Stimulated activated memory B cell treated with anti-CD40 and anti-IgM and Interleukin-4, amounts not matched to agents 10 μg/mL and 1 μg/mL and 100 μg/mL, for 72 hours (primary cell): Measurements from ENCODE around the gene HTRA1.

Experiments
- ATAC-seq: fragments of 150-1000 bp; cut with Tn5 transposase; 2 replicates; pipeline ENCODE4 v1.10.0; 2021
- H3K27ac Mint-ChIP-seq: one replicate; pipeline ENCODE4 v1.8.0; 2022; ENCODE audit warnings: mild to moderate bottlenecking, mixed read lengths
- H3K27me3 Mint-ChIP-seq: one replicate; pipeline ENCODE4 v1.8.0; 2022; ENCODE audit warnings: mixed read lengths
- H3K36me3 Mint-ChIP-seq: one replicate; pipeline ENCODE4 v1.8.0; 2022; ENCODE audit warnings: mixed read lengths
- H3K4me1 Mint-ChIP-seq: one replicate; pipeline ENCODE4 v1.8.0; 2022; ENCODE audit warnings: mixed read lengths
- H3K4me3 Mint-ChIP-seq: one replicate; pipeline ENCODE4 v1.8.0; 2022; ENCODE audit warnings: mild to moderate bottlenecking, moderate library complexity, mixed read lengths
- H3K9me3 Mint-ChIP-seq: one replicate; pipeline ENCODE4 v1.8.0; 2022; ENCODE audit warnings: mixed read lengths

The HTRA1 gene

GRCh38 chr10:122461367-122461728, at the start of gene HTRA1:
Gene HTRA1 (plus strand): TSS chr10:122461553. CDS start chr10:122461653, 100 bp downstream.
- peaks cover 69% of the 10 kb centered on the region for H3K27me3 Mint-ChIP-seq
- ATAC-seq: no peak

GRCh38 chr10:122413327-122413726, 48.0 kb upstream of the HTRA1 start:
- no peak overlapping the region for H3K4me3 Mint-ChIP-seq
- H3K36me3 Mint-ChIP-seq: peaks cover 26% of the 10 kb centered on the region
- no peak overlapping the region for H3K27ac Mint-ChIP-seq
- H3K9me3 Mint-ChIP-seq: peaks cover 3% of the 10 kb centered on the region
- ATAC-seq: no peak
- no peaks in the 10 kb centered on the region for H3K27me3 Mint-ChIP-seq
- H3K4me1 Mint-ChIP-seq: peaks cover 5% of the 10 kb centered on the region

More at GRCh38 chr10:122461367-122461728, at the start of gene HTRA1:
- H3K4me3 Mint-ChIP-seq: no peak within 1 kb of the TSS
- H3K27ac Mint-ChIP-seq: no peak within 1 kb of the TSS
- H3K36me3 Mint-ChIP-seq: no peaks in the 10 kb centered on the region
- H3K9me3 Mint-ChIP-seq: no peaks in the 10 kb centered on the region
- H3K4me1 Mint-ChIP-seq: peaks cover 8% of the 10 kb centered on the region

- Mint-ChIP-seq H3K27me3 (no peaks in the 10 kb centered on the region), H3K36me3 (peaks cover 38% of the 10 kb centered on the region), H3K9me3 (peaks cover 3% of the 10 kb centered on the region), H3K27ac (no peak overlapping the region), H3K4me3 (no peak overlapping the region), H3K4me1 (peaks cover 5% of the 10 kb centered on the region)
- no peak for ATAC-seq
These were observed 43.7 kb upstream of the HTRA1 start for GRCh38 chr10:122417667-122418066.

GRCh38 chr10:122419016-122419415, 42.3 kb upstream of the HTRA1 start:
- H3K36me3 Mint-ChIP-seq: peaks cover 36% of the 10 kb centered on the region
- peaks cover 5% of the 10 kb centered on the region for H3K4me1 Mint-ChIP-seq
- ATAC-seq: no peak

GRCh38 chr10:122419876-122420623, 41.3 kb upstream of the HTRA1 start:
- H3K4me1 Mint-ChIP-seq: peaks cover 5% of the 10 kb centered on the region
- peaks cover 30% of the 10 kb centered on the region for H3K36me3 Mint-ChIP-seq
- H3K27ac Mint-ChIP-seq: no peak overlapping the region
- peaks cover 3% of the 10 kb centered on the region for H3K9me3 Mint-ChIP-seq
- no peaks in the 10 kb centered on the region for H3K27me3 Mint-ChIP-seq
- no peak overlapping the region for H3K4me3 Mint-ChIP-seq
- no peak for ATAC-seq

More at GRCh38 chr10:122419016-122419415, 42.3 kb upstream of the HTRA1 start:
- peaks cover 3% of the 10 kb centered on the region for H3K9me3 Mint-ChIP-seq
- H3K27ac Mint-ChIP-seq: no peak overlapping the region
- H3K4me3 Mint-ChIP-seq: no peak overlapping the region
- no peaks in the 10 kb centered on the region for H3K27me3 Mint-ChIP-seq

- peaks cover 5% of the 10 kb centered on the region for H3K4me1 Mint-ChIP-seq
- H3K9me3 Mint-ChIP-seq: peaks cover 3% of the 10 kb centered on the region
- H3K4me3 Mint-ChIP-seq: no peak overlapping the region
These were observed 40.7 kb upstream of the HTRA1 start for GRCh38 chr10:122420624-122421007.

GRCh38 chr10:122421054-122421625, 40.2 kb upstream of the HTRA1 start:
- Mint-ChIP-seq H3K27me3 (no peaks in the 10 kb centered on the region), H3K9me3 (peaks cover 3% of the 10 kb centered on the region), H3K36me3 (peaks cover 24% of the 10 kb centered on the region), H3K4me1 (peaks cover under 1% of the 10 kb centered on the region), H3K4me3 (no peak overlapping the region), H3K27ac (no peak overlapping the region)
- no peak for ATAC-seq

More at GRCh38 chr10:122420624-122421007, 40.7 kb upstream of the HTRA1 start:
- ATAC-seq: no peak
- Mint-ChIP-seq H3K27ac (no peak overlapping the region), H3K27me3 (no peaks in the 10 kb centered on the region), H3K36me3 (peaks cover 30% of the 10 kb centered on the region)

- Mint-ChIP-seq H3K4me3 (no peak overlapping the region), H3K9me3 (peaks cover 3% of the 10 kb centered on the region), H3K4me1 (peaks cover 1% of the 10 kb centered on the region), H3K36me3 (peaks cover 23% of the 10 kb centered on the region), H3K27me3 (no peaks in the 10 kb centered on the region), H3K27ac (no peak overlapping the region)
- ATAC-seq: no peak
These were observed 39.6 kb upstream of the HTRA1 start for GRCh38 chr10:122421742-122422141.

GRCh38 chr10:122422266-122422989, 38.9 kb upstream of the HTRA1 start:
- no peaks in the 10 kb centered on the region for H3K27me3 Mint-ChIP-seq
- ATAC-seq: no peak
- peaks cover 22% of the 10 kb centered on the region for H3K36me3 Mint-ChIP-seq
- peaks cover 8% of the 10 kb centered on the region for H3K4me1 Mint-ChIP-seq
- H3K9me3 Mint-ChIP-seq: no peaks in the 10 kb centered on the region
- no peak overlapping the region for H3K4me3 Mint-ChIP-seq
- H3K27ac Mint-ChIP-seq: no peak overlapping the region

GRCh38 chr10:122424059-122424458, 37.3 kb upstream of the HTRA1 start:
- ATAC-seq: no peak
- Mint-ChIP-seq H3K4me1 (peaks cover 8% of the 10 kb centered on the region), H3K27ac (no peak overlapping the region), H3K27me3 (no peaks in the 10 kb centered on the region), H3K4me3 (no peak overlapping the region), H3K9me3 (no peaks in the 10 kb centered on the region), H3K36me3 (peaks cover 18% of the 10 kb centered on the region)

- ATAC-seq: no peak
- H3K9me3 Mint-ChIP-seq: no peaks in the 10 kb centered on the region
- H3K27me3 Mint-ChIP-seq: no peaks in the 10 kb centered on the region
- H3K4me1 Mint-ChIP-seq: peaks cover 8% of the 10 kb centered on the region
- H3K27ac Mint-ChIP-seq: no peak overlapping the region
- H3K4me3 Mint-ChIP-seq: no peak overlapping the region
- H3K36me3 Mint-ChIP-seq: peaks cover 12% of the 10 kb centered on the region
These were observed 34.5 kb upstream of the HTRA1 start for GRCh38 chr10:122426829-122427228.

GRCh38 chr10:122427280-122427679, 34.1 kb upstream of the HTRA1 start:
- no peaks in the 10 kb centered on the region for H3K27me3 Mint-ChIP-seq
- ATAC-seq: no peak
- no peak overlapping the region for H3K4me3 Mint-ChIP-seq
- no peak overlapping the region for H3K27ac Mint-ChIP-seq
- H3K4me1 Mint-ChIP-seq: peaks cover 8% of the 10 kb centered on the region
- H3K36me3 Mint-ChIP-seq: peaks cover 12% of the 10 kb centered on the region
- H3K9me3 Mint-ChIP-seq: no peaks in the 10 kb centered on the region

- Mint-ChIP-seq H3K27me3 (no peaks in the 10 kb centered on the region), H3K4me1 (no peaks in the 10 kb centered on the region), H3K36me3 (no peaks in the 10 kb centered on the region), H3K9me3 (peaks cover 2% of the 10 kb centered on the region), H3K27ac (no peak overlapping the region), H3K4me3 (no peak overlapping the region)
- ATAC-seq: no peak
These were observed 26.0 kb upstream of the HTRA1 start for GRCh38 chr10:122435212-122435827.

GRCh38 chr10:122441961-122442360, 19.4 kb upstream of the HTRA1 start:
- Mint-ChIP-seq H3K9me3 (peaks cover 4% of the 10 kb centered on the region), H3K27ac (no peak overlapping the region), H3K4me1 (no peaks in the 10 kb centered on the region), H3K4me3 (no peak overlapping the region), H3K36me3 (no peaks in the 10 kb centered on the region), H3K27me3 (no peaks in the 10 kb centered on the region)
- no peak for ATAC-seq

- H3K36me3 Mint-ChIP-seq: no peaks in the 10 kb centered on the region
- H3K4me3 Mint-ChIP-seq: no peak overlapping the region
- no peak overlapping the region for H3K27ac Mint-ChIP-seq
- ATAC-seq: no peak
- no peaks in the 10 kb centered on the region for H3K27me3 Mint-ChIP-seq
- H3K4me1 Mint-ChIP-seq: no peaks in the 10 kb centered on the region
- peaks cover under 1% of the 10 kb centered on the region for H3K9me3 Mint-ChIP-seq
These were observed 15.9 kb upstream of the HTRA1 start for GRCh38 chr10:122445469-122445868.
